Stimulated activated CD8-positive, alpha-beta memory T cell treated with anti-CD3 and anti-CD28 coated beads, Interleukin-4, amount 100 ng/mL, for 48 hours (primary cell): ENCODE measurements around the gene UBE2M.

Source experiments
- DNase-seq: peaks from one replicate; pipeline ENCODE4 v3.0.0-alpha.2; 2020

The UBE2M gene

DNA sequence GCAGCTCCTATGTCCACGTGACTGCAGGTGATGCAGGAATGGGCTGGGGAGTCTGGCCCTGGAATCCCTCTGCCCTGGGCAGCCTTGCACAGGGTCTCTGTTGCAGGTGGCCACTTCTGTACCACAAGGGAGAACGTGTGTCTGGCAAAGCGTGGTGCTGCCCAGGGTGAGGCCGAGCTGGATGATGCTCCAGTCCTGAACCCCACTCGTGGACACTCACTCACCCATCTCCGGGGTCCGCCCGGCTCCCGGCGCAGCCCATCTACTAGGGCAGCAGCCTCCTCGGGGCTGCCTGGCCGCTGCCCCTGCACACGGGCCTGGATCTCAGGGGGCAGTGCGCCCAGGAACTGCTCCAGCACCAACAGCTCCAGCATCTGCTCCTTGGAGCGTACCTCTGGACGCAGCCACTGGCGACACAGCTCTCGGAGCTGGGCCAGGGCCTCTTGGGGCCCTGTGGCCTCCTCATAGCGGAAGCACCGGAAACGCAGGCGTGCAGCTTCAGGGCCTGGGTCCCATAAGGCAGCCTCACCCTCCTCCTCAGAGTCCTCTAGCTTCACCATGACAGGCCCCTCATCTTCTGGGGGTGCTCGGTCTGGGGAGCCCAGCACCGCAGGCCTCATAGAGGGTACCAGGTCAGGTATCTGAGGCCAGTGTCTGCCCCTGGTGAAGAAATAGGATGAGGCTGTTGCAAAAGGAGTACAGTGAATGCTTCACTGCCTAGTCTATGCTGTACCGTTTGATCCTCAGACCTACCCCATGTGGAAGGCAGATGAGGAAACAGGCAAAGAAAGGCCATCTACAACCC lies 12.6 kb upstream of the UBE2M start:
- peak; percentile 21 for DNase-seq

DNA sequence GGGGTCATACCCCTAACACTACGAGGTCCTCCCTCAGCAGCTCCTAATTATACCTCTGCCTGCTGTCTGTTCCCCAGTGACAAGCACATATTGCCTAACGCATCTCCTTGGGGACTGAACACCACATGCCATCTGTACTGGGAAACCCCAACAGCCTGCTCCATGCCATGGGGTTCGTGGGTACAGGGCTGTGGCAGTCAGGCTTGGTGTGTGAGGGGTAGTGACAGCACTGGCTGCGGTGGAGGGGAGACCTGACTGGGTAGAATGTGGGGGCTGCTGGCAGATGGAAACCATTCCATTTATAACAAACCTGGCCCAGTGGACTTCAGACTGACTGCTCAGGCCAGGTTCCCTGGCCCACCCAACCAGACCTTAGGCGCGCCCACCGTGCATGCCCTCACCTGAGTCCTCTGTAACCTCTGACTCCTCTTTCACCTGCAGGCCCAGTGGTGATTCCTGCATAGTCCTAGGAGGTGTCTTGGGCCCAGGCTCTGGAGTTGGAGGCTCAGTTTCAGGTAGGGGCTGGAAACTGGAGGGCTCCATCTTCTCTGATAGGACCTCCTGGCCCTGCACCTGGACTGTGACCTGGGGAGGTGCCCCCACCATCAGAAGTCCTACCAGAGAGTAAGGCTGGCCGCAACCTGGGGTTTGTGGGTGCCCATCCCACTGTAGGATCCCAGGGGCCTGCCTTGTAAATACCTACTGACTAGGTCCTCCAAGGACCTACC lies 11.7 kb upstream of the UBE2M start:
- DNase-seq = peak; percentile 16

DNA sequence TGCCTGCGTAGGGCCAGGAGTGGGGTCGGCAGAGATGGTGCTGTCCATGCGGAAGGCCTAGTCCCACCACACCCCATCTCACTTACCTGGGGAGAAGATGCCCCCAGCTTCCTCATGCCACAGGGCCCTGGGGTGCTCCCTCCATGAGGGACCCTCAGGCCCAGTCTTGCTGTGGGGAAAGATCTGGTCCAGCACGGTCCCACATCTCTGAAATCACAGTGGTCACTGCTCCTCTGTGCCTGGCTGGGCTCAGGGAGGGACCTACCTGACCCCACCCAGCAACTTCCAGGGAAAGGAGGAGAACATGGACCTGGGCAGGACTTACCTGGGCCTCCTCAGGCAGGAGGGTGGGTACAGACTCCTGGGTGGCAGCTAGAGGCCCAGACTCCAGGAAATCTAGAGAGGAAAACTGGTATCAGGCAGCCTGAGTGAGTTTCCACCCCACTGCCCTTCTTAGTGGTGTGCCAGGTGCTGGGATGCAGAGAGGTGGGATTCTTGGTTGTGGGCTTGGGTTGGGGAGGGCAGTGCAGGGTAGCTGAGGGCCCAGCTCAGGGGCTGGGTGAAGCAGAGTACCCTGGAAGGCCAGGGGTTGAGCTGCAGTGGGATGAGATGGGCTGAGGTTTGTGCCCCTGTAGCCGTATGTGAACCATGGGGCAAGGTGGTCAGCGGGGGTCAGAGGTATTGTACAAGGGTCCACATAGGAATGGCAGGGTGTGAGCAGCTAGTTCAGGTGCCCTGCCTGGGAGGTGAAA lies 11.0 kb upstream of the UBE2M start:
- DNase-seq = peak; percentile 19

DNA sequence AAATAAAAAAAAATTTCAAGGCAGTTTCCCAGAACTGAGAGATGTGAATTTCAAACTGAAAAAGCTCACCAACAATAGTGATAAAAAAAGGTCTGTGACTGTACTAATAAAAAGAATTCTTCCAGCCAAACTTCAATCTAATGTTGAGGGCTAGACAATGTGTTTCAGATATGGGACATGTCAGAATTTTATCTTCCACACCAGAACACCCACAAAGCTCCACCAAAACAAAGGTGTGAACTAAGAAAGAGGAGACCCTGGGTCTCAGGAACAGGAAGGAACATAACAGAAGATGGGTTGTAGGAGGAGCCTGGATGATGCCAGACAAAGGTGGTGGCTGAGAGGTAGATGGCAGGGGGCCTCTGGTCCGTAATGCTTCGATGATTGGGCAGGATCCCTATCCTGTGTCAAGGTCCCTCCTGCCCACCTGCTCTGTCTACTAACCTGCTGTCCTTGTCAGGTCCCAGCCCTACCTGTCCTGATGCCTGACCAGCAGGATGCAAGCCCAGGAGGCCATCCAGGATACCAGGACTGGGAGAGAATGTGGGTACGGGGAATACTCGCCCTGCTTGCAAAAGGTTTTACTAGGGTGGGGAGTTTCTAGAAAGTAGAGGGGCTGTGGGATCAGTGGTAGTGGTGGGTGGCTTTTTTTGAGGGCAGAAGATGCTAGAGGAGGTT lies 10.2 kb upstream of the UBE2M start:
- peak; percentile 13 for DNase-seq

DNA sequence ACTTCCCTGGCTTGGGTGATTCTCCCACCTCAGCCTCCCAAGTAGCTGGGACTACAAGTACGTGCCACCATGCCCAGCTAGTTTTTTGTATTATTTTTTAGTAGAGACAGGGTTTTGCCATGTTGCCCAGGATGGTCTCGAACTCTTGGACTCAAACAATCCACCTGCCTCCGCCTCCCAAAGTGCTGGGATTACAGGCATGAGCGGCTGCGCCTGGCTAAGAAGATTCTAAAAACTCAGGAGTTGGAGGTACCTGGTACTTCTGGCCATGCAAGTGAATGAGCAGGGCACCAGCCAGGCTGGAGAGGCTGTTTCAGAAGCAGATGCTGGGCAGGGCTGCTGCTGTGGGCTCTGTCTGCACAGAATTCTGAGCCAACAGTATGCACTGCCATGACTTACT lies 8.6 kb upstream of the UBE2M start:
- DNase-seq = peak; percentile 13

DNA sequence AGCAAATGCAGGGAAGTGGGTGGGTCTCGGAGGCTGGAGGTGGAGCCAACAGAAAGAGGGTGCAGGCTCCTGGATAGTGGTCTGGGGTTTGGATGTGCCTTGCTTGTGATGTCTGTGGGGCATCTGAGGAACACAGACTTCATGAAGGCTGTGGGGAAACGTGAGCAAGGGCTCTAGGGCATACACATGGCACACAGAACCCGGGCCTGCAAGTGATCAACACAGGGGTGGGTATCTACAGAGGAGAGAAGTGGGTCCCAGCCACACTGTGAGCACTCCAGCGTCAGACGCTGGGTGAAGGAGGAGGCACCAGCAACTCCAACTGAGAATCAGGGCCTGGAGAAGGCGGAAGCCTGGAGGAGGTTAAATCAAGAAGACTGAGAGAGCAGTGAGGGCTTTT lies 5.4 kb upstream of the UBE2M start:
- no peak for DNase-seq

DNA sequence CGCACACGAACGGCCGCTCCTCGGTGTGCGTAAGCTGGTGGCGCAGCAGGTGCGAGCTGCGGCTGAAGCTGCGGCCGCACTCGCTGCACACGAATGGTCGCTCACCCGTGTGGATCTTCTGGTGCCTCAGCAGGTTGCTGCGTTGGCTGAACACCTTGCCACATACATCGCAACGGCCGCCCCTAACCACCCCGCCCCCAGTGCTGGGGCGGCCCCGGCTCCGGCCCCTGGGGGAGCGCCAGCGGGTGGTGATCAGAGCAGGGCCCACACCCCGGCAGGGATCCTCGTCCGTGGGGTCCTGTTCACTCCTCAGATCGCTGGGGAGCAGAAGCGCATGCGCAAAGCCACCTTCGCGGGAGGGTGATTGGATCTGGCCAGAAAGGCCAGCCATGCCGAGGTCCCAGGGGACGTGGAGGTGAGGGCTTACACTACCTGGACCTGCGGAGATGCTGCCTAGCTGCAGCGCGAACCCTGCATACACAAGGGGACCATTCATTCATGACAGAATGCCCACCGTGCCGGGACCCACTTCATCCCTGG lies 4.7 kb upstream of the UBE2M start:
- DNase-seq = peak; percentile 64

DNA sequence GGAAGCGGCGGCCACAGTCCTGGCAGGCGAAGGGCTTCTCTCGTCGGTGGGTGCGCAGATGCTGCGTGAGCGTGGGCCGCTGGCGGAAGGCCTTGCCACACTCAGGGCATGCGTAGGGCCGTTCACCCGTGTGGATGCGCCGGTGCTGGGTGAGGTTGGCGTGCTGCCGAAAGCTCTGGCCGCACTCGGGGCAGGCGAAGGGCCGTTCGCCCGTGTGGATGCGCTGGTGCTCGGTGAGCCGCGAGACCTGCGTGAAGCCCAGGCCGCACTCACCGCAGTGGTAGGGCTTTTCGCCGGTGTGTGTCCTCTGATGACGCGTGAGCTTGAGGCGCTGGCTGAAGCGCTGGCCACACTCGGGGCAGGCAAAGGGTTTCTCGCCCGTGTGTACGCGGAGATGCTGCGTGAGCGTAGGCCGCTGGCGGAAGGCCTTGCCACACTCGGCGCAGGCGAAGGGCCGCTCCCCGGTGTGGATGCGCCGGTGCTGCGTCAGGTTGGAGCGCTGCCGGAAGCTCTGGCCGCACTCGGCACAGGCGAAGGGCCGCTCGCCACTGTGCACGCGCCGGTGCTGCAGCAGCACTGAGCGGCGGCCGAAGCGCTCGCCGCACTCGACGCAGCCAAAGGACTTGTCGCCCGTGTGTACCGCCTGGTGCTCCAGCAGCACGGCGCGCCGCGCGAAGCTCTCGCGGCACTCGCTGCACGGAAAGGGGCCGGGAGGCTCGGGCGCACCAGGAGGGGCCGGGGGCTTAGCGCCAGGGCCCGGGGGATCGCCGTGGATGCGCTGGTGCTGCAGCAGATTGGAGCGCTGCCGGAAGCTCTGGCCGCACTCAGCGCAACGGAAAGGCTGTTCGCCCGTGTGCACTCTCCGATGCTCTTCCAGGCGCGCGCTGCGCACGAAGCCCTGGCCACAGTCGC lies 4.0 kb upstream of the UBE2M start:
- peak; percentile 51 for DNase-seq

DNA sequence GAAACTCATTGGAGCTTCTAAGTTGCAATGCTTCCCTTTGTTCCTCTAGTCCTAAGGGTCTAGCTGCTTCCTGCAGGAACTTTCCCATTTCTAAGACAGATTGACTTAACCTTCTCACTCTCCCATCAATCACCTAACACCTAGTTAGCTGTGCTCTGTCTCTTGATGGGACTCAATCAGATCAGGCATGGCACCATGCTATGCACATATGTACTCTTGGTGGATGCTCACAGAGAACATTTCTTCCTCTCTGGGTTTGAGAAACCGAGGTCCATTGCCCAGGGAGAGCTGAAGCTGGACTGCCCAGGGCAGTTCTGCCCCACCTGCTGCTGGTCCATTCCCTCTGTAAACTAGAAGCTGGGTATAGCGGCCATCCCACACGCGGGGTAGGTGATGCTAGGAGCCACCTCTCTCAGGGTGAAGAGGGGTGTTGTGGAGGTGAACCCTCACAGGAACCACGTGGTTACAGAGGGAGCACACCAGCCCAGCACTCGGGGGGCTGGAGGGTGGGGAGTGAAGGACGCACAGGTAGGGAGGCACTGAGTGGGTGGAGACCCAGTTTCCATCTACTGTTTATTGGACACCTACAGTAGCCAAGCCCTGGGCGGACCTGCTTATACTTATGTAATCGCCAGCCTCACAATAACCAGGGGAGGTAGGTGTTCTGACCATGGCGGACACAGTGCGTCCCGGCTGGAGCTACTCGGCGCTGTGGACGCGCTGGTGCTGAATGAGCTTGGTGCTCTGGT lies 3.1 kb upstream of the UBE2M start:
- peak; percentile 38 for DNase-seq

DNA sequence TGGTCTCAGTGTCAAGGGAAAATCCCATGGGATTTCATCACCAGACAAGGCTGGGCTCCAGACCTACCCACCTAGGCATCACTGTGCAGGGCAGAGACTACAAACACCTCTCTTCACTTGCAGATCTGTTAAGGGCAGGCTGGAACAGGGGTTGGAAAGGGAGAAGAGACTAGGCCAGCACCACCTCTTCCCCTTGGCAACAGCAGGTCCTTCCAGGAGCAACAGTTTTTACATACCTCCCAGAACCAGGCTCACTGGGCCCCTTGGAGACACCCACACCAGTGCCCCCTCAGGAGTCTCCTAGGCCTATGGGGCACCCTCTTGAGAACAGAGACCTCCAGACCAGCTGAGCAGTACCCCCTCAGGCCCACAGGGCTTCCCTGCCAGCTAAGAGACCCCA lies 2.5 kb upstream of the UBE2M start:
- peak; percentile 26 for DNase-seq

DNA sequence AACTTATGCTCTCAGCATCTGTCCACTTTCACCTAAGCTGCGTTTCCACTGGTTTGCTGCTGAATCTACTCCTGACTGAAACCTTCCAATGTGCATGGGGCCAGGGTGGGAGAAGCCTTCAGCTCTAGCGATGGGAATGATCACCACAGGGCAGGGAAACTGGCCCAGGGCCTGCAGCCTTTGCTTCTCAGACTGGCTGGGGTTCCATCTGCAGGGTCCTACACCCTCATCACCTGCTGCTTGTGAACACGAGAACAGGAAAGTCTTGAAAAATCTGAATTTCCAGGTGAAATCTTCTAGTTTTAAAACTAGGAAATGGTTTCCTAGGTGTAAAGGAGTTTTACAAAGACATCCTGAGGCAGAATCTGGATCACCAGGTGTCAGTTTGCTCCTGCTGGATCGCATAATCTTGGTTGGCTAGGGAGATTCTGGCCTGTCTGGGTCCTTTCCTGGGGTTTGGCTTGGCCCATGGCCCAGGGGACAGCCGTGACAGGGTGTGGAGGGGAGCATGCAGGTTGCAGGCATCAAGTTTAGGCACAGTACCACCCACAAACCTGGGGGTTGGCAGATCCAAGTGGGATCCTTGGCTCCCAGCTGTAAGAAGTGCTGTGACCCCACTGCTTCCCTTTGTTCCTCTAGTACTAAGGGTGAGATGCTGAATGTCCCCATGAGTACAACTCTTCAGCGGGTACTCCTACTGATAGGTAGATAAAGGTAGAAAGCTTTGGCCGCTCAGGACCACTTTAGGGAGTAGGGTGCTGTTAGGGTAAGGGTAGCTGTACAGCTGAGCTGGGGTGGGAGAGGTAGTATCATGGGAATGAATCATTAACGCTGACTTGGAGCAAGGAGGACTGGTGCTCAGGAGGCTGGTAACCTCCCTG lies 1.8 kb upstream of the UBE2M start:
- peak; percentile 27 for DNase-seq

DNA sequence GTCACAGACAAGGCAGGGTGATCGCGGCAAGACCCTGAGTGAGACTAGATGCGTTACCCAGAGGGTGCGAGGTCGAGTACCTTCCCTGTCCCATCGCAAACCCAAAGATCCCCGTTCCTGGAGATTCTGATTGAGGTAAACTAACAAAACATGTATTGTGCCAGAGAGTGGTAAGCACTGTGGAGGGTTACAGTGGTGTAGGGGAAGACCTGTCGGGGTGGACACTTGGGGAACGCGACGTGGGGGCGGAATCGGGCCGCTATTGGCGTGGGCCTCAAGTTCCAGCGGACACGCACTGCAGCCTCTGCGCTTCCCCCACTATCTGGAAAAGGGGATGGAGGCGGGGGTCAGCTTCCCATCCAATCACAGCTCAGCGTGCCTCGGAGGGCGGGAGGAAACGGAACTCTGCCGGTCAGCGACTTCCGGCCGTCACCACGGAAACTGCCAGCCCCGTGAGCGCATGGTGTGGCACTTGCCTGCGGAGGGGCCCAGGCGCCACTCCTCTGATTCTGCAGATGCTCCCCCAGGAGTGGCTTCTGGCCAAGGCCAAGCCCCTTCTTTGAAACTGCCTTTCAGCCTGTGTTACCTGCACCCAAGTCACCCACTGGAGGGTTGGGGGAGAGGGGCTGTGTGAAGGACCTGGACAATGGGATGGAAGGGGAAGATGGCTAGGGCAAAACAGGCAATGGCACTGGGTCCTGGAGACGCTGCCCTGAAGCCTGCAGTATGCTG lies 1.0 kb upstream of the UBE2M start:
- peak; percentile 90 for DNase-seq

DNA sequence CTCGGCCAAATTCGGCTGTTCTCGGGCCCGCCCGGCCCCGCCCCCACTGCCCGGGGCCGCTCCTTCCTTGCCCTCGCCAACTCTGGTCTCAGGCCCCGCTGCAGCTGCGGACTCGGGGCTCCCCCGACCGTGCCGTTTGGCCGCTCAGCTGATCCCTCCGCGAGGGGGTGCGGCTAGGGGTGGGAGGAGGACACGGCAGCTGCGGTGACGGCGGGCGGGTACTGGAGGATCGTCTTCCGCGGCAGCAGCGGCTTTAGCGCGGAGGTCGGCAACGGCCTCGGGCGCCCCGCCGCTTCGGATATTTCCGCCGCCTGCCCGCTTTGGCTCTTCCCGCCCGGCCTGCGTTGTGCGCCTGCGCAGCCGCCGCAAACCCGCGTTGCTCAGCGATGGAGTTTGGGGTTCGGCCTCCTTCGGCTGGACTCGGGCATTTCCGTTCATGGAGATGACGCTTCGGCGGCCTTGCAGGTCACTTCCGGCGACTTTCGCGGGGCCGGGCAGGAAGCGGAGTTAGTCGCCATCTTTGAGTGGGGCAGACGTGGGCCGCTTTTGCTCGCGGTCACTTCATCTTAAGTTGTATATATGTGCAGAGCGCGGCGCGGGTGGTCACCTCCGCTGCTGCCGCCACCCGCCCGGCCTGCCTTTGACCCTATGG lies 338 bp upstream of the UBE2M start:
- peak; percentile 99 for DNase-seq

DNA sequence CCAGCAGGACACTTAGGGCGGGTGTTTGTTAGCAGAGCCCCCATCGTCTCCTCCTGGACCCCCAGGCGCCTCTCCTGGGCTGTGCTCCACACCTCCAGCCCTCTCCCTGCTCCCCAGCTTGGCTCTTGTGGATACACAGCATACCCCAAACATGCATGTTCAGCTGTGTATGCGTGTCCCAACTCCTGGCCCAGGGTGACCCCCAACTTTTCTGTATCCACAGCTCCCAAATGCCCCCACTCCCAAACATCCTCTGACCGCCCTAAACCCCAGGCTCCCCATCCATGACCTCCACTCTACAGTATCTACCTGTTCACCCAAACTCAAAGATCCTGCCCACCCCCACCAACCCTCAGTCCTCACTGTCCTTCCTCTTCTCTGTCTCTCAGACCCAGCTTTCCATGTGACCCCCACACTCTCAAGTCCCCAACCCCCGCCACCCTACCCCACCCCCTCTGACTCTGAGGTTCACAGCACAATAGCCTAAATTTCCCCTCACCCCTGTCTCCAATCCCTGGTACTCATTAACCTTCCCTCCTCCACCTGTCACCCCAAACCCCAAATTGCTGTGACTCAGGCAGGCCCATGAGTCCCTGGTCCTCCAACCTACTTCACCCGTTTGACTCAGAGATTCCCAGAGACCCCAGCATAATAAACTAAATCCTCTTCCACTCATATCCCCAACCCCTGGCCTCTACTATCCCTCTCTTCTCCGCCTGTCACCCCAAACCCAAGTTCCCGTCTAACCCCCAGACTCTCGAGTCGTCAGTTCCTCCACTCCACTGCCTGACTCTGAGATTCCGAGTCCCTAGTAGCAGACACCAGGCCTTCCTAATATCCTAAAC lies 968 bp downstream of the UBE2M start:
- peak; percentile 38 for DNase-seq

DNA sequence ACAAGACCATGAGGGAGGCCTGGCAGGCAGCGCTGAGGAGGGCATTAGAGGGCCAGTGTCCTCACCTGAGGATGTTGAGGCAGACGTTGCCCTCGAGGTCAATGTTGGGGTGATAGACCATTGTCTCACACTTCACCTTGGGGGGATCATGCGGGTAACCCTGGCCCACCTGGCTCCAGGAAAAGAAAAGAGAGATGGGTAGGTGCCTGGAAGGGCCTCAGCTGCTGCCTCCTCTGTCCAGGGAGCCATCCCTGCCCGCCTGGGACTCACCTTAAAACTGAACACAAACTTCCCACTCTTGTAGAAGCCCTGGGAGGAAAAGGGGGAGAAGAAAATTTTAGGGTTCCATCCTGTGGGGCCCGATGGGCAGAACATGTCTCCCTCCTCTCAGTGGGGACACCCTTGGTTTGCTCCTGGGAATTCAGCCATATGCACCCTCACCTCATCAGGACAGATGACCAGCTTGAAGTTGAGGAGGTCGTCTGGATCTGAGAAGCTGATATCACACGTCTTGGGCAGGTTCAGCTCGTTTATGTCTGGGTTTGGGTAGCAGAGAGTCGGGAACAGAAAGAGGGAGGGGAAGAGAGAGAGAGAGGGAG lies 1.7 kb downstream of the UBE2M start:
- DNase-seq = no peak

DNA sequence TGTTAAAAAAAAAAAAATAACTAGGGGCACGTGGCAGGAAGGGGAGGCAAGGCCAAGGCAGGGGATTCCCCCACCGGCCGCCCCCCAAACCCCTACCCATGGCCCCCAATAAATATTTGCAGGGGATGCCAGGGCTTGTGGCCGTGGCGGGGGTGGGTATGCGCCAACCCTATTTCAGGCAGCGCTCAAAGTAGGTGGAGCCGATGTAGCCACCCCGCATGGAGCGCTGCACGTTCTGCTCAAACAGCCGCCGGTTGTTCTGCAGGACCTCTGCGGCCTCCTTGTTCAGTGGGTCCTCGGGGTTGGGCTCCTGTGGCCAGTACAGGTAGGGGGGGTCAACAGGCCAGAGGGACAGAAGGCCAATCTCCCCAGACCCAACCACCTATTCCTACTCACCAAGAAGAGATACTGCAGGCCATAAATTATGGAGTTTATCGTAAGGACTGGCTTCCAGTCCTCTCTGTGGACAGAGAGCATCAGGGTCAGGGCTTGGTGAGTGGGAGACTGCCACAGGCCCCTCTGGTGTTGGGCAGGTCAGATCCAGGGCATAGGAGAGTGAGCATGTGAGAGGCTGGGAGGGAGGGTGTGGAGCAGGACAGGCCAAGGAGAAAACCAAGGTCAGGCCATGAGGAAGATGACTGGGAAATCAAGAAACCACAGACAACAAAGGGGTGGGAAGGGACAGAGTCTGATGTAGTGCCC lies 2.3 kb downstream of the UBE2M start:
- DNase-seq = peak; percentile 24
